DMS53 treated with DMSO at 0.1 percent for 48 hours (cell line): ENCODE results near the gene PSMD14.

Experiments
- DNase-seq: peaks from one replicate; lab custom pipeline; 2025; ENCODE audit not compliant: unreplicated experiment; lab: John Stamatoyannopoulos, UW

PSMD14 gene

GRCh38 chr2:161438598-161438997 is 130.4 kb downstream of the PSMD14 start:
- no peak for DNase-seq

GRCh38 chr2:161445097-161445496 is 136.9 kb downstream of the PSMD14 start:
- DNase-seq, result no peak

GRCh38 chr2:161448431-161448830 is 140.2 kb downstream of the PSMD14 start:
- no peak for DNase-seq
